ENCODE data around the gene DFFA. TPM values are rescaled to one million over a fixed set of nuclear protein-coding genes. Genes with fewer than 3 reads are reported as not detected.

DFFA gene
- total RNA-seq, 1 donor from 2014 or later: 58.5 TPM

GRCh38 chr1:10510520-10511493, 38.5 kb upstream of the DFFA start:
- Histone ChIP-seq H4K20me1 (ENCODE audit: low read depth) (peaks cover 82% of the 10 kb centered on the region), H3K4me3 (no peak overlapping the region), H3K27me3 (no peaks in the 10 kb centered on the region), H3K4me2 (no peak overlapping the region), H2AFZ (replicated peaks) (no peak overlapping the region), H3K4me1 (peaks cover 29% of the 10 kb centered on the region), H3K36me3 (no peaks in the 10 kb centered on the region), H3K79me2 (ENCODE audit: low read depth) (peaks cover 67% of the 10 kb centered on the region), H3F3A (ENCODE audit: low read depth) (peaks cover 30% of the 10 kb centered on the region), H3K9ac (no peak overlapping the region), H3K9me3 (ENCODE audit: low read depth) (no peaks in the 10 kb centered on the region), H3K27ac (no peak overlapping the region)
- H3K27me3 Mint-ChIP-seq (ENCODE audit: insufficient read depth, low read depth): peaks cover 8% of the 10 kb centered on the region
- DNase-seq (ENCODE audit: low spot score): no peak
- H3K9me3 Mint-ChIP-seq: no peaks in the 10 kb centered on the region
- TF ChIP-seq CTCF (IDR thresholded peaks at IDR 0.05) (no peak), EZH2 (IDR thresholded peaks at IDR 0.05) (no peak), EZH2phosphoT487 (IDR thresholded peaks at IDR 0.05) (no peak)
- H3K27ac Mint-ChIP-seq: no peak overlapping the region
- peak overlapping the region; percentile 37 for H3K4me3 Mint-ChIP-seq
- H3K4me1 Mint-ChIP-seq: peaks cover 75% of the 10 kb centered on the region
- H3K36me3 Mint-ChIP-seq: peaks cover 4% of the 10 kb centered on the region

GRCh38 chr1:10509809-10510509, 37.6 kb upstream of the DFFA start:
- Histone ChIP-seq H3K27me3 (no peaks in the 10 kb centered on the region), H3F3A (ENCODE audit: low read depth) (peaks cover 30% of the 10 kb centered on the region), H3K9ac (no peak overlapping the region), H3K27ac (no peak overlapping the region), H3K4me1 (peaks cover 27% of the 10 kb centered on the region), H3K36me3 (no peaks in the 10 kb centered on the region), H2AFZ (replicated peaks) (no peak overlapping the region), H3K79me2 (ENCODE audit: low read depth) (peaks cover 66% of the 10 kb centered on the region), H4K20me1 (ENCODE audit: low read depth) (peaks cover 81% of the 10 kb centered on the region), H3K4me2 (no peak overlapping the region), H3K9me3 (ENCODE audit: low read depth) (no peaks in the 10 kb centered on the region), H3K4me3 (no peak overlapping the region)
- TF ChIP-seq CTCF (IDR thresholded peaks at IDR 0.05): no peak
- TF ChIP-seq EZH2 (IDR thresholded peaks at IDR 0.05): no peak
- TF ChIP-seq EZH2phosphoT487 (IDR thresholded peaks at IDR 0.05): no peak
- H3K4me3 Mint-ChIP-seq: no peak overlapping the region
- peaks cover 4% of the 10 kb centered on the region for H3K36me3 Mint-ChIP-seq
- no peak overlapping the region for H3K27ac Mint-ChIP-seq
- no peak for DNase-seq (ENCODE audit: low spot score)
- peaks cover 72% of the 10 kb centered on the region for H3K4me1 Mint-ChIP-seq
- H3K27me3 Mint-ChIP-seq (ENCODE audit: insufficient read depth, low read depth): peaks cover 8% of the 10 kb centered on the region
- no peaks in the 10 kb centered on the region for H3K9me3 Mint-ChIP-seq

- TF ChIP-seq CTCF (IDR thresholded peaks at IDR 0.05) (no peak), EZH2 (IDR thresholded peaks at IDR 0.05) (no peak), EZH2phosphoT487 (IDR thresholded peaks at IDR 0.05) (no peak)
- Histone ChIP-seq H3K4me3 (no peak overlapping the region), H2AFZ (replicated peaks) (no peak overlapping the region), H3K27ac (no peak overlapping the region), H3K79me2 (ENCODE audit: low read depth) (peaks cover 65% of the 10 kb centered on the region), H3K9ac (no peak overlapping the region), H3F3A (ENCODE audit: low read depth) (peaks cover 29% of the 10 kb centered on the region), H3K36me3 (no peaks in the 10 kb centered on the region), H4K20me1 (ENCODE audit: low read depth) (peaks cover 81% of the 10 kb centered on the region), H3K9me3 (ENCODE audit: low read depth) (no peaks in the 10 kb centered on the region), H3K27me3 (no peaks in the 10 kb centered on the region), H3K4me1 (peaks cover 22% of the 10 kb centered on the region), H3K4me2 (no peak overlapping the region)
- Mint-ChIP-seq H3K27me3 (ENCODE audit: insufficient read depth, low read depth) (peaks cover 10% of the 10 kb centered on the region), H3K27ac (peak overlapping the region; percentile 97), H3K4me3 (peak overlapping the region; percentile 59), H3K9me3 (no peaks in the 10 kb centered on the region), H3K4me1 (peaks cover 70% of the 10 kb centered on the region), H3K36me3 (peaks cover 4% of the 10 kb centered on the region)
- peak; percentile 69 for DNase-seq (ENCODE audit: low spot score)
These were observed 36.2 kb upstream of the DFFA start for GRCh38 chr1:10508511-10508951.

All from neural progenitor cell (in vitro differentiated cells).